ENCODE data around the gene USP32. TPM values are rescaled to one million over a fixed set of nuclear protein-coding genes. Genes with fewer than 3 reads are reported as not detected.

Gene USP32
- total RNA-seq, 1 experiment from 2014 or later = 73.5 TPM

DNA sequence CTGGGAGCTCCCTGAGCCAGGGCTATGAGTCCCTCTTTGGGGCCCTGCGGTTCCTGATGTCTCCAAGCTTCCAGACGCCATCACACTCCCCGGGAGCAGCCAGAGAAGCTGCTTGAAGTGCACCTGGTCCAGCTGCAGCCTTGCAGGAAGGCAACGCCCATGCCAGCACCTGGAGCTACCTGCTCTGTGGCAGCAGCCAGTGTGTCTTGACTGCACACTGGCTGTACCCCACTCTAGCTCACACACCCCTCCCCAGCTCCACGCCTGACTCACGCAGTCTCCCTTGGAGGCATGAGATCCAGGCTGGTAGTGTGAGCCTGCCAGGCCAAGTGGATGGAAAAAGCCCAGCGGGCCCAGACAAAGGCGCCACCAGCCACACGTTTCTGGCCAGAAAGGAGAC lies 63.3 kb downstream of the USP32 start:
- Histone ChIP-seq H3K4me2 (ENCODE audit: insufficient read depth, insufficient read length, low read length) (no peak overlapping the region), H2BK15ac (ENCODE audit: low read depth, low read length) (no peak overlapping the region), H3K14ac (ENCODE audit: insufficient read depth, low read length) (no peak overlapping the region), H4K20me1 (ENCODE audit: control insufficient read depth, insufficient read depth, insufficient read length) (no peaks in the 10 kb centered on the region), H2AK5ac (ENCODE audit: insufficient read length, low read length) (no peak overlapping the region), H3K4me1 (ENCODE audit: insufficient read depth, low read length) (peaks cover 6% of the 10 kb centered on the region; the same call in 1 of the 2 replicates), H4K8ac (replicated peaks; ENCODE audit: insufficient read length, low read depth, low read length) (no peak overlapping the region), H4K91ac (ENCODE audit: insufficient read length, low read depth, low read length) (no peak overlapping the region), H3K18ac (ENCODE audit: insufficient read length, low read depth, low read length) (no peak overlapping the region), H2BK120ac (ENCODE audit: low read depth, low read length, poor library complexity, severe bottlenecking) (no peak overlapping the region), H3K9ac (ENCODE audit: extremely low read depth, insufficient read length, low read length) (no peak overlapping the region), H3K23me2 (ENCODE audit: insufficient read length, low read depth, low read length, poor library complexity, severe bottlenecking) (no peaks in the 10 kb centered on the region), H4K5ac (ENCODE audit: insufficient read length, low read depth, low read length) (no peak overlapping the region), H3K27ac (ENCODE audit: insufficient read length, low read depth, low read length) (no peak overlapping the region), H2AFZ (ENCODE audit: low read length) (no peak overlapping the region), H3K23ac (ENCODE audit: insufficient read length, low read depth, low read length) (no peak overlapping the region), H2BK5ac (ENCODE audit: insufficient read length, low read length) (no peak overlapping the region), H2BK12ac (ENCODE audit: insufficient read length, low read depth, low read length) (no peak overlapping the region), H3K4ac (ENCODE audit: low read depth, low read length) (no peak overlapping the region), H3K79me2 (ENCODE audit: insufficient read depth, low read length) (peaks cover 7% of the 10 kb centered on the region; the same call in 1 of the 2 replicates), H3K9me3 (ENCODE audit: control insufficient read depth, low read depth, low read length) (no peaks in the 10 kb centered on the region), H2BK20ac (ENCODE audit: low read depth, low read length, poor library complexity, severe bottlenecking) (no peak overlapping the region), H3K27me3 (ENCODE audit: insufficient read depth, low read length) (no peaks in the 10 kb centered on the region), H3K79me1 (ENCODE audit: insufficient read depth, low read depth, low read length, poor library complexity, severe bottlenecking) (peaks cover 5% of the 10 kb centered on the region), H3T11ph (ENCODE audit: low read length) (no peak overlapping the region), H3K56ac (ENCODE audit: insufficient read length, low read depth, low read length) (no peak overlapping the region)
- TF ChIP-seq, protein P1, sequence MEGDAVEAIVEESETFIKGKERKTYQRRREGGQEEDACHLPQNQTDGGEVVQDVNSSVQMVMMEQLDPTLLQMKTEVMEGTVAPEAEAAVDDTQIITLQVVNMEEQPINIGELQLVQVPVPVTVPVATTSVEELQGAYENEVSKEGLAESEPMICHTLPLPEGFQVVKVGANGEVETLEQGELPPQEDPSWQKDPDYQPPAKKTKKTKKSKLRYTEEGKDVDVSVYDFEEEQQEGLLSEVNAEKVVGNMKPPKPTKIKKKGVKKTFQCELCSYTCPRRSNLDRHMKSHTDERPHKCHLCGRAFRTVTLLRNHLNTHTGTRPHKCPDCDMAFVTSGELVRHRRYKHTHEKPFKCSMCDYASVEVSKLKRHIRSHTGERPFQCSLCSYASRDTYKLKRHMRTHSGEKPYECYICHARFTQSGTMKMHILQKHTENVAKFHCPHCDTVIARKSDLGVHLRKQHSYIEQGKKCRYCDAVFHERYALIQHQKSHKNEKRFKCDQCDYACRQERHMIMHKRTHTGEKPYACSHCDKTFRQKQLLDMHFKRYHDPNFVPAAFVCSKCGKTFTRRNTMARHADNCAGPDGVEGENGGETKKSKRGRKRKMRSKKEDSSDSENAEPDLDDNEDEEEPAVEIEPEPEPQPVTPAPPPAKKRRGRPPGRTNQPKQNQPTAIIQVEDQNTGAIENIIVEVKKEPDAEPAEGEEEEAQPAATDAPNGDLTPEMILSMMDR (conservative IDR thresholded peaks at IDR 0.05) = no peak
- peak; percentile 62 for DNase-seq
- Mint-ChIP-seq H3K9me3 (no peaks in the 10 kb centered on the region; a peak in 1 of 5 replicates), H3K36me3 (ENCODE audit: insufficient read depth in 1 of 3, low read depth in 3 of 3) (peaks cover 0 to 10% (median 5%) of the 10 kb centered on the region in 3 experiments; a peak in 5 of 7 replicates), H3K4me1 (peaks cover 28 to 29% of the 10 kb centered on the region in 2 experiments), H3K4me3 (no peak overlapping the region), H3K27me3 (ENCODE audit: low read depth) (no peaks in the 10 kb centered on the region), H3K27ac (peak overlapping the region in 2 of 3 experiments; percentile 40 to 92; a peak in 3 of 7 replicates)
- WGBS (ENCODE audit: extremely low coverage, insufficient read length, low lambda C conversion rate) = no CpG with 5 or more reads among the region's 9 CpGs
